ENCODE results near the gene MYO3B. TPM values are rescaled to one million over a fixed set of nuclear protein-coding genes. Genes with fewer than 3 reads are reported as not detected.

Gene MYO3B
- total and polyA plus RNA-seq, 2 donors (not counting 3 experiments of a cell fraction or from before 2014, with no cell fraction given) = 0.03 TPM; not detected in 1

GRCh38 chr2:170517538-170517937 is 339.6 kb downstream of the MYO3B start:
- Histone ChIP-seq H3K4me3 (replicated peaks in 1 of 3; ENCODE audit: insufficient read depth in 1 of 3, low read depth in 1 of 3, low read length in 3 of 3) (no peak overlapping the region), H4K20me1 (replicated peaks; ENCODE audit: control insufficient read depth, extremely low read depth, insufficient read depth, low read length) (no peaks in the 10 kb centered on the region), H3K27me3 (ENCODE audit: control insufficient read depth in 2 of 2, insufficient read depth in 2 of 2, low read length in 2 of 2) (no peaks in the 10 kb centered on the region), H3K9me1 (replicated peaks; ENCODE audit: control insufficient read depth, extremely low read depth, insufficient read depth, low read length) (no peaks in the 10 kb centered on the region), H3K4me1 (ENCODE audit: control insufficient read depth, extremely low read depth, insufficient read depth, low read length) (peaks cover 3% of the 10 kb centered on the region), H3K27ac (ENCODE audit: insufficient read depth, low read depth, low read length) (no peak overlapping the region), H3K4me2 (ENCODE audit: insufficient read depth, low read length) (no peak overlapping the region), H3K9me3 (replicated peaks; ENCODE audit: control insufficient read depth, insufficient read depth, low read length) (no peaks in the 10 kb centered on the region), H3K79me2 (ENCODE audit: control insufficient read depth, insufficient read depth, low read length) (no peaks in the 10 kb centered on the region), H2AFZ (ENCODE audit: low read depth, low read length) (no peak overlapping the region), H3K9ac (replicated peaks; ENCODE audit: extremely low read depth, insufficient read depth, low read length) (no peak overlapping the region), H3K36me3 (ENCODE audit: control insufficient read depth in 2 of 2, extremely low read depth in 1 of 2, insufficient read depth in 2 of 2, low read length in 2 of 2) (no peaks in the 10 kb centered on the region)
- dilution Hi-C loops (cut with MboI; ENCODE audit: extremely low pct_ligation_motif_present, low sequenced_read_pairs) = no loop called here
- DNase-seq (ENCODE audit: low read depth, low spot score) (no peak), FAIRE-seq (no peak)
- POLR2A ChIA-PET = no interaction called here
- intact Hi-C loops (cut with micrococcal nuclease) = no loop called here
- CTCF ChIA-PET = interaction anchor here (0.7 kb wide), 1 partner anchor 60 kb away, joined by 3 read pairs; no protein-coding TSS in a partner anchor
- TF ChIP-seq, protein P1, sequence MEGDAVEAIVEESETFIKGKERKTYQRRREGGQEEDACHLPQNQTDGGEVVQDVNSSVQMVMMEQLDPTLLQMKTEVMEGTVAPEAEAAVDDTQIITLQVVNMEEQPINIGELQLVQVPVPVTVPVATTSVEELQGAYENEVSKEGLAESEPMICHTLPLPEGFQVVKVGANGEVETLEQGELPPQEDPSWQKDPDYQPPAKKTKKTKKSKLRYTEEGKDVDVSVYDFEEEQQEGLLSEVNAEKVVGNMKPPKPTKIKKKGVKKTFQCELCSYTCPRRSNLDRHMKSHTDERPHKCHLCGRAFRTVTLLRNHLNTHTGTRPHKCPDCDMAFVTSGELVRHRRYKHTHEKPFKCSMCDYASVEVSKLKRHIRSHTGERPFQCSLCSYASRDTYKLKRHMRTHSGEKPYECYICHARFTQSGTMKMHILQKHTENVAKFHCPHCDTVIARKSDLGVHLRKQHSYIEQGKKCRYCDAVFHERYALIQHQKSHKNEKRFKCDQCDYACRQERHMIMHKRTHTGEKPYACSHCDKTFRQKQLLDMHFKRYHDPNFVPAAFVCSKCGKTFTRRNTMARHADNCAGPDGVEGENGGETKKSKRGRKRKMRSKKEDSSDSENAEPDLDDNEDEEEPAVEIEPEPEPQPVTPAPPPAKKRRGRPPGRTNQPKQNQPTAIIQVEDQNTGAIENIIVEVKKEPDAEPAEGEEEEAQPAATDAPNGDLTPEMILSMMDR (IDR thresholded peaks at IDR 0.05; ENCODE audit: extremely low read depth in 1 of 2, insufficient read depth in 1 of 2, low read depth in 1 of 2, low read length in 2 of 2) = no peak
- no peak for TF ChIP-seq JUN (IDR thresholded peaks at IDR 0.05; ENCODE audit: borderline replicate concordance, insufficient read depth, insufficient read length, low read depth)
- no peak for TF ChIP-seq MYC (IDR thresholded peaks at IDR 0.05; ENCODE audit: low read depth, low read length)
- TF ChIP-seq POLR2AphosphoS5 (IDR thresholded peaks at IDR 0.05; ENCODE audit: insufficient read depth, low read depth, low read length) = no peak
- no peak for TF ChIP-seq POLR2A (IDR thresholded peaks at IDR 0.05; ENCODE audit: low read depth, low read length)
- TF ChIP-seq EZH2 (IDR thresholded peaks at IDR 0.05; ENCODE audit: borderline replicate concordance, low read depth, low read length, severe bottlenecking) = no peak
- TF ChIP-seq FOS (IDR thresholded peaks at IDR 0.05; ENCODE audit: borderline replicate concordance, insufficient read depth, low read length) = no peak
- no peak for TF ChIP-seq MAX (IDR thresholded peaks at IDR 0.05; ENCODE audit: insufficient read depth, insufficient read length)
- TF ChIP-seq GATA2 (IDR thresholded peaks at IDR 0.05; ENCODE audit: insufficient read depth, insufficient read length, low read depth, low read length) = no peak
- no TSS peak for BruUV-seq (replicated peaks)
